GM23248 (cell line): Measurements from ENCODE around the gene ATG9A. TPM values are rescaled to one million over a fixed set of nuclear protein-coding genes. Genes with fewer than 3 reads are reported as not detected.

Experiments
- DNase-seq: peaks from one replicate; pipeline ENCODE4 v3.0.0-alpha.2; 2015
- H2AFZ ChIP-seq: fragments of 200-600 bp; sonication (generic); 2 replicates; pipeline ENCODE4 v1.6.1; 2016; ENCODE audit warnings: antibody characterized with exemption
- H3F3A ChIP-seq: fragments of 200-600 bp; sonication (generic); 2 replicates; pipeline ENCODE4 v1.6.1; 2016; ENCODE audit warnings: mild to moderate bottlenecking, antibody characterized with exemption, mixed run types; ENCODE audit not compliant: insufficient read depth
- H3K27ac ChIP-seq: fragments of 200-600 bp; sonication (generic); 2 replicates; pipeline ENCODE4 v1.5.1; 2016; ENCODE audit warnings: mild to moderate bottlenecking
- H3K27me3 ChIP-seq: fragments of 200-600 bp; sonication (generic); replicated peaks from 2 replicates; pipeline ENCODE4 v1.6.1; 2016; ENCODE audit warnings: mild to moderate bottlenecking; ENCODE audit not compliant: insufficient read depth
- H3K36me3 ChIP-seq: fragments of 200-600 bp; sonication (generic); 2 replicates; pipeline ENCODE4 v1.6.1; 2016; ENCODE audit warnings: low read depth, mild to moderate bottlenecking
- H3K4me1 ChIP-seq: fragments of 200-600 bp; sonication (generic); 2 replicates; pipeline ENCODE4 v1.6.1; 2016; ENCODE audit warnings: mild to moderate bottlenecking; ENCODE audit not compliant: insufficient read depth
- H3K4me2 ChIP-seq: fragments of 200-600 bp; sonication (generic); one replicate; pipeline ENCODE4 v1.6.1; 2016; ENCODE audit warnings: mild to moderate bottlenecking; ENCODE audit not compliant: unreplicated experiment
- H3K4me3 ChIP-seq: fragments of 200-600 bp; sonication (generic); 2 replicates; pipeline ENCODE4 v1.5.1; 2016; ENCODE audit warnings: mild to moderate bottlenecking
- H3K79me2 ChIP-seq: fragments of 200-600 bp; sonication (generic); 2 replicates; pipeline ENCODE4 v1.6.1; 2016; ENCODE audit warnings: mild to moderate bottlenecking; ENCODE audit not compliant: insufficient read depth
- H3K9ac ChIP-seq: fragments of 200-600 bp; sonication (generic); 2 replicates; pipeline ENCODE4 v1.6.1; 2016; ENCODE audit warnings: mild to moderate bottlenecking
- H3K9me2 ChIP-seq: fragments of 200-600 bp; sonication (generic); 2 replicates; pipeline ENCODE4 v1.6.1; 2016; ENCODE audit warnings: mixed run types, mild to moderate bottlenecking, moderate library complexity; ENCODE audit not compliant: insufficient read depth
- H3K9me3 ChIP-seq: fragments of 200-600 bp; sonication (generic); one replicate; pipeline ENCODE4 v1.6.1; 2017; ENCODE audit warnings: low read depth
- H4K20me1 ChIP-seq: fragments of 200-600 bp; sonication (generic); 2 replicates; pipeline ENCODE4 v1.6.0; 2016; ENCODE audit not compliant: insufficient read depth
- EZH2 ChIP-seq: fragments of 200-600 bp; sonication (generic); IDR thresholded peaks from 2 replicates; pipeline ENCODE4 v1.6.1; 2018; ENCODE audit warnings: antibody characterized with exemption, mild to moderate bottlenecking; ENCODE audit not compliant: insufficient read depth, poor library complexity, severe bottlenecking
- EZH2phosphoT487 ChIP-seq: fragments of 200-600 bp; sonication (generic); IDR thresholded peaks from 2 replicates; pipeline ENCODE4 v1.6.1; 2018; ENCODE audit warnings: antibody characterized with exemption, moderate library complexity, mild to moderate bottlenecking, low read depth; ENCODE audit not compliant: insufficient read depth
- whole genome bisulfite sequencing, 2 experiments: methylation state at CpG; one replicate each; pipeline ENCODE4 v1.1.6; 2015 to 2017; ENCODE audit warnings: low lambda C conversion rate in 2 of 2, low coverage in 1 of 2; ENCODE audit errors: missing lambda C conversion rate in 2 of 2; 5-methylcytosine and 5-hydroxymethylcytosine counted together
- in situ Hi-C: fragments of 300-500 bp; cut with MboI; formaldehyde crosslinking; loops from 2 replicates; pipeline ENCODE4 v1.15.0; 2020
- polyA plus RNA-seq: library from polyadenylated mRNA; unstranded; fragments of >200 nt; fragmentation: Nextera tagmentation; extraction: Ambion mirVana; gene quantifications from 2 replicates; pipeline ENCODE4 v1.2.1, GENCODE V29; 2016
- total RNA-seq: library from RNA; depleted of rRNA; stranded (reverse); fragments of >200 nt; shearing (Covaris generic); gene quantifications from 2 replicates; pipeline ENCODE4 v1.2.3, GENCODE V29; 2014

The ATG9A gene
- total and polyA plus RNA-seq, 2 experiments from 2014 or later: 68.5 to 84.4 TPM

DNA sequence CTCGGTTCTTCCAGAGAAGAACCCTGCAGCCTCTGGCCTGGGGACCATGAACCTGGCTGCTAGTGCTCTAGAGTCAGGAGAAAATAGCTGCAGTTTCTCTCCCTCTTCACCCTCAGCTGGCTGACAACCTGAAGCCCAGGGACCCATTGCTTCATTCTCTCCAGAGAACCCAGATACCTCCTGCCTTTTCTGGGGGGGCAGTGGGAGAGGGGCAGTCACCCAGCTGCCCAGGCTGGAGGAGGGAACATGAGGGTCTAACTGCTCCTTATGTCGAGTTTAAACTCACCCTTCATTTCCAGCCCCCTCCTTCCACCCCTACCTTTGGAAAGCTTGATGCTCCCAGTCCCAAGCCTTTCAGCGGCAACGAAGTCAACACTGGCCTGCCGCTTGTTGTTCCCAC is 30.5 kb downstream of the ATG9A start:
- TF ChIP-seq EZH2 (no peak), EZH2phosphoT487 (no peak)
- no peaks in the 10 kb centered on the region for H3K9me3 ChIP-seq
- 61 to 71% methylated on average over 5 of the region's 5 CpGs for WGBS, 2 experiments

DNA sequence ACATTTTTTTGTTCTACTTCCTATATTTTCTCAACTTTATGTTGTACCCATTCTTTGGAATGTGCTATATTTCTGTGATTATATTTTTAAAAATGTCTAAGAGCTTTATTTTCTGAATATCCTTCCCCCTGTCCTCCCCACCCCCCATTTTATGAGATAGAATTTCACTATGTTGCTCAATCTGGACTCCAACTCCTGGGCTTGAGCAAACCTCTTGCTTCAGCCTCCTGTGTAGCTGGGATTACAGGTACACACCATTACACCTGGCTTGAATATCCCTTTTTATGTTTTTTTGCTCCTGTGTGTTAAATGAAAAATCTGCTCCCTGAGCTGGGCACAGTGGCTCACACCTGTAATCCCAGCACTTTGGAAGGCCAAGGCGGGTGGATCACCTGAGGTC is 32.0 kb downstream of the ATG9A start:
- TF ChIP-seq EZH2 (no peak), EZH2phosphoT487 (no peak)
- H3K9ac ChIP-seq: no peak overlapping the region
- H4K20me1 ChIP-seq: no peaks in the 10 kb centered on the region
- H3K4me2 ChIP-seq: no peak overlapping the region
- peaks cover 5% of the 10 kb centered on the region; the same call in 1 of the 2 replicates for H3K27me3 ChIP-seq
- DNase-seq: no peak
- in situ Hi-C loops: no loop called here
- no peak overlapping the region for H2AFZ ChIP-seq
- no peaks in the 10 kb centered on the region for H3K9me3 ChIP-seq
- H3K27ac ChIP-seq: no peak overlapping the region
- H3K79me2 ChIP-seq: no peaks in the 10 kb centered on the region
- H3K4me3 ChIP-seq: no peak overlapping the region
- no peaks in the 10 kb centered on the region for H3K9me2 ChIP-seq
- no peaks in the 10 kb centered on the region for H3K4me1 ChIP-seq
- H3F3A ChIP-seq: no peaks in the 10 kb centered on the region
- no peaks in the 10 kb centered on the region for H3K36me3 ChIP-seq
- WGBS, 2 experiments: 88 to 92% methylated on average over 1 of the region's 1 CpG

More for the DNA sequence above, 30.5 kb downstream of the ATG9A start:
- in situ Hi-C loops: no loop called here
- H3K79me2 ChIP-seq: no peaks in the 10 kb centered on the region
- no peak overlapping the region for H2AFZ ChIP-seq
- no peak overlapping the region for H3K9ac ChIP-seq
- no peaks in the 10 kb centered on the region for H3K9me2 ChIP-seq
- H3K27me3 ChIP-seq: peaks cover 5% of the 10 kb centered on the region; the same call in 1 of the 2 replicates
- no peak for DNase-seq
- H3F3A ChIP-seq: no peaks in the 10 kb centered on the region
- no peak overlapping the region for H3K4me2 ChIP-seq
- H4K20me1 ChIP-seq: no peaks in the 10 kb centered on the region
- H3K4me3 ChIP-seq: no peak overlapping the region
- H3K4me1 ChIP-seq: no peaks in the 10 kb centered on the region
- no peak overlapping the region for H3K27ac ChIP-seq
- no peaks in the 10 kb centered on the region for H3K36me3 ChIP-seq

DNA sequence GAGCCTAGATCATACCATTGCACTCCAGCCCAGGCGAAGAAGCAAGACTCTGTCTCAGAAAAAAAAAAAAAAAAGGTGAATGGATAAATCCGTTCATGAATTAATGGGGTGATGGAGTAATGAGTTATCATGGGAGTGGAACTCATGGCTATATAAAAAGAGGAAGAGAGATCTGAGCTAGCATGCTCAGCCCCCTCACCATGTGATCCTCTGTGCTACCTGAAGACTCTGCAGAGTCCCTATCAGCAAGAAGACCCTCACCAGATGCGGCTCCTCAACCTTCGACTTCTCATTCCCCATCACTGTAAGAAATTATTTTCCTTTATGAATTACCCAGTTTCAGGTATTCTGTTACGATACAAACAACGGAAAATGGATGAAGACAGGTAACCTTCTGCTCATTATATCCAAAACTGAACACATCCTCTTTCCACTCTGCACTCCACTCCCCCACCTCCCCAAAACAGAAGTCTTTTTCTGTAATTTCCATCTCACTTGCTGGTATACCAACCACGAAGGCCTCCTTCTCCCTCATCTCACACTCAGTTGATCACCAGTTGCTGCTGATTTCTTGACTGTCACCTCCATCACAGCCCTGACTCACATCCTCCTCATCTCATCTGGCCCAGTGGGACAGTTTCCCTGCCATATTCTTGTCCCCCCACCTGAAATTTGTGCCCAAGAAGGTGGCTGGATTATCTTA is 42.5 kb downstream of the ATG9A start:
- H3K9me3 ChIP-seq: no peaks in the 10 kb centered on the region
- 0 out of 2 replicates have a peak, but pooled peaks cover 5% of the 10 kb centered on the region for H4K20me1 ChIP-seq
- WGBS, 2 experiments: 77 to 90% methylated on average over 6 to 7 of the region's 7 CpGs
- in situ Hi-C loops: no loop called here
- H3K4me1 ChIP-seq: no peaks in the 10 kb centered on the region
- H2AFZ ChIP-seq: no peak overlapping the region
- no peak overlapping the region for H3K9ac ChIP-seq
- H3K27me3 ChIP-seq: no peaks in the 10 kb centered on the region
- H3K79me2 ChIP-seq: no peaks in the 10 kb centered on the region
- H3K27ac ChIP-seq: no peak overlapping the region
- peaks cover 20% of the 10 kb centered on the region for H3F3A ChIP-seq
- H3K4me2 ChIP-seq: no peak overlapping the region
- peaks cover 30% of the 10 kb centered on the region for H3K36me3 ChIP-seq
- DNase-seq: no peak
- no peaks in the 10 kb centered on the region for H3K9me2 ChIP-seq
- H3K4me3 ChIP-seq: no peak overlapping the region
- no peak for TF ChIP-seq EZH2phosphoT487
- TF ChIP-seq EZH2: no peak

DNA sequence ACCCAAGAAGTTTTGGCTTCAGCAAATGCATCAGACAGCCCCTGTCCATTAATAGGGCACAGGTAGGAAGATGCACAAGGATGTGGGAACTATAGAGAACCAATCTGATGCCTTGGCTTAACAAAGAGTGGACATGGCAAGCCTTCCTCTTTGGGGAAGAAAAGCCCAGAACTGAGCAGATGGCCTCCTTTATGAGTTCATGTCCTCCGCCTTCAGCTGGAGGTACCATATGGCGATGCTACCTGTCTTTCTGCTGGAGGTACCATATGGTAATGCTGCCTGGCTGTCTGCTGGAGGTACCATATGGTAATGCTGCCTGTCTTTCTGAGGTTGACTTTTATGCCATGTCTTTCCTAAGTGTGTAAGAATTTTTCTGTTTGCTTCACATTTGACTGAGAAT is 45.3 kb downstream of the ATG9A start:
- Histone ChIP-seq H3K4me1 (peaks cover 4% of the 10 kb centered on the region), H3K27me3 (no peaks in the 10 kb centered on the region), H3K4me3 (no peak overlapping the region), H3K36me3 (peaks cover 45% of the 10 kb centered on the region), H3K79me2 (peaks cover 17% of the 10 kb centered on the region), H3K4me2 (no peak overlapping the region), H3K9me2 (no peaks in the 10 kb centered on the region), H4K20me1 (peaks cover 5% of the 10 kb centered on the region; the same call in 1 of the 2 replicates), H2AFZ (no peak overlapping the region), H3K27ac (no peak overlapping the region), H3K9me3 (no peaks in the 10 kb centered on the region), H3K9ac (no peak overlapping the region), H3F3A (peaks cover 20% of the 10 kb centered on the region)
- TF ChIP-seq EZH2phosphoT487 (no peak), EZH2 (no peak)
- WGBS, 2 experiments: 93 to 100% methylated on average over 2 of the region's 2 CpGs
- in situ Hi-C loops: no loop called here
- DNase-seq: no peak
